ENCODE results near the gene ADD3.
"Not testable (repeated sequence)": the region's sequence is repeated elsewhere in the genome, so short reads cannot be mapped to it uniquely, and the experiment has no call there.

Gene ADD3

GRCh38 chr10:110109511-110109910 lies 101.7 kb downstream of the ADD3 start:
- TF ChIP-seq CTCF (IDR thresholded peaks at IDR 0.05; ENCODE audit: low read length) = no peak
- Histone ChIP-seq H3K4me2 (ENCODE audit: low read length) (no peak overlapping the region), H3K9me3 (ENCODE audit: low read length) (no peaks in the 10 kb centered on the region), H3K36me3 (ENCODE audit: insufficient read depth, low read length) (peaks cover 60% of the 10 kb centered on the region; the same call in 1 of the 2 replicates), H3F3A (ENCODE audit: insufficient read depth, low read length) (no peaks in the 10 kb centered on the region), H3K27me3 (ENCODE audit: insufficient read depth, low read length) (no peaks in the 10 kb centered on the region), H2AFZ (ENCODE audit: low read length) (no peak overlapping the region), H3K9ac (ENCODE audit: low read length) (no peak overlapping the region), H3K27ac (ENCODE audit: low read depth, low read length, poor library complexity, severe bottlenecking) (no peak overlapping the region), H4K20me1 (ENCODE audit: insufficient read depth, low read length) (no peaks in the 10 kb centered on the region), H3K9me2 (ENCODE audit: low read depth, low read length) (no peaks in the 10 kb centered on the region), H3K4me3 (ENCODE audit: low read depth, low read length, poor library complexity, severe bottlenecking) (no peak overlapping the region), H3K79me2 (ENCODE audit: insufficient read depth, low read length) (no peaks in the 10 kb centered on the region; the same call in 1 of the 2 replicates), H3K4me1 (ENCODE audit: insufficient read depth, low read length, severe bottlenecking) (peaks cover 11% of the 10 kb centered on the region)

- Histone ChIP-seq H3K4me1 (ENCODE audit: insufficient read depth, low read length, severe bottlenecking) (peaks cover 11% of the 10 kb centered on the region), H3K4me2 (ENCODE audit: low read length) (no peak overlapping the region), H3F3A (ENCODE audit: insufficient read depth, low read length) (no peaks in the 10 kb centered on the region), H3K9me2 (ENCODE audit: low read depth, low read length) (no peaks in the 10 kb centered on the region), H3K27me3 (ENCODE audit: insufficient read depth, low read length) (no peaks in the 10 kb centered on the region), H3K27ac (ENCODE audit: low read depth, low read length, poor library complexity, severe bottlenecking) (no peak overlapping the region), H3K36me3 (ENCODE audit: insufficient read depth, low read length) (peaks cover 61% of the 10 kb centered on the region; the same call in 1 of the 2 replicates), H3K9me3 (ENCODE audit: low read length) (no peaks in the 10 kb centered on the region), H3K79me2 (ENCODE audit: insufficient read depth, low read length) (no peaks in the 10 kb centered on the region; the same call in 1 of the 2 replicates), H2AFZ (ENCODE audit: low read length) (no peak overlapping the region), H3K9ac (ENCODE audit: low read length) (no peak overlapping the region), H4K20me1 (ENCODE audit: insufficient read depth, low read length) (no peaks in the 10 kb centered on the region), H3K4me3 (ENCODE audit: low read depth, low read length, poor library complexity, severe bottlenecking) (no peak overlapping the region)
- TF ChIP-seq EZH2 (IDR thresholded peaks at IDR 0.05; ENCODE audit: borderline replicate concordance, low read length) (no peak), CTCF (IDR thresholded peaks at IDR 0.05; ENCODE audit: low read length) (no peak)
Measured at GRCh38 chr10:110110338-110110737, 102.6 kb downstream of the ADD3 start.

GRCh38 chr10:110113670-110114337 lies 106.0 kb downstream of the ADD3 start:
- Histone ChIP-seq H3K9me3 (ENCODE audit: low read length) (no peaks in the 10 kb centered on the region), H4K20me1 (ENCODE audit: insufficient read depth, low read length) (no peaks in the 10 kb centered on the region), H2AFZ (ENCODE audit: low read length) (no peak overlapping the region), H3F3A (ENCODE audit: insufficient read depth, low read length) (no peaks in the 10 kb centered on the region), H3K4me3 (ENCODE audit: low read depth, low read length, poor library complexity, severe bottlenecking) (no peak overlapping the region), H3K79me2 (ENCODE audit: insufficient read depth, low read length) (no peaks in the 10 kb centered on the region), H3K9me2 (ENCODE audit: low read depth, low read length) (no peaks in the 10 kb centered on the region), H3K36me3 (ENCODE audit: insufficient read depth, low read length) (peaks cover 65% of the 10 kb centered on the region), H3K27ac (ENCODE audit: low read depth, low read length, poor library complexity, severe bottlenecking) (no peak overlapping the region), H3K27me3 (ENCODE audit: insufficient read depth, low read length) (no peaks in the 10 kb centered on the region), H3K4me2 (ENCODE audit: low read length) (no peak overlapping the region), H3K4me1 (ENCODE audit: insufficient read depth, low read length, severe bottlenecking) (peaks cover 11% of the 10 kb centered on the region), H3K9ac (ENCODE audit: low read length) (no peak overlapping the region)
- no peak for TF ChIP-seq EZH2 (IDR thresholded peaks at IDR 0.05; ENCODE audit: borderline replicate concordance, low read length)
- TF ChIP-seq CTCF (IDR thresholded peaks at IDR 0.05; ENCODE audit: low read length) = no peak

GRCh38 chr10:110114668-110115067 lies 106.9 kb downstream of the ADD3 start:
- H3K27me3 ChIP-seq (ENCODE audit: insufficient read depth, low read length); H3K4me2 ChIP-seq (ENCODE audit: low read length); H3K4me3 ChIP-seq (ENCODE audit: low read depth, low read length, poor library complexity, severe bottlenecking); H3K9me2 ChIP-seq (ENCODE audit: low read depth, low read length); H3K27ac ChIP-seq (ENCODE audit: low read depth, low read length, poor library complexity, severe bottlenecking); H4K20me1 ChIP-seq (ENCODE audit: insufficient read depth, low read length); H3K9me3 ChIP-seq (ENCODE audit: low read length); H3F3A ChIP-seq (ENCODE audit: insufficient read depth, low read length); H3K79me2 ChIP-seq (ENCODE audit: insufficient read depth, low read length); H2AFZ ChIP-seq (ENCODE audit: low read length); H3K9ac ChIP-seq (ENCODE audit: low read length); H3K4me1 ChIP-seq (ENCODE audit: insufficient read depth, low read length, severe bottlenecking): not testable (repeated sequence)
- peaks cover 69% of the 10 kb centered on the region for H3K36me3 ChIP-seq (ENCODE audit: insufficient read depth, low read length)
